GM18519 (cell line): Measurements from ENCODE around the gene TOE1.
"Not testable (repeated sequence)": the region's sequence is repeated elsewhere in the genome, so short reads cannot be mapped to it uniquely, and the experiment has no call there.

Source experiments
- ATAC-seq: cut with Tn5 transposase; IDR thresholded peaks from one replicate; pipeline ENCODE4 v1.9.1; 2021; ENCODE audit warnings: mild to moderate bottlenecking, moderate library complexity; ENCODE audit not compliant: unreplicated experiment, low FRiP score

TOE1 gene

GRCh38 chr1:45353685-45354084 lies 13.7 kb downstream of the TOE1 start:
- ATAC-seq = no peak

DNA sequence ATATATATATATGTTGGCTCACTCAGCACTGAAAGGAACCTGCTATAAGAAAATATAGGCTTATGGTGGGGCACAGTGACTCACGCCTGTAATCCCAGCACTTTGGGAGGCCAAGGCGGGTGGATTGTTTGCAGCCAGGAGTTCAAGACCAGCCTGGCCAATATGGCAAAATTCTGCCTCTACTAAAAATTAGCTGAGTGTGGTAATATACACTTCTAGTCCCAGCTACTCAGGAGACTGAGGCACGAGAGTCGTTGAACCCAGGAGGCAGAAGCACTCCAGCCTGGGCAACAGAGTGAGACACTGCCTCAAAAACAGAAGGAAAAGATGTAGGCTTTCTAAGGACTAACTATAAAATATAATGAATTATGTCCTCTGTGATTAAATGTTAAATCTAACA lies 14.9 kb downstream of the TOE1 start:
- ATAC-seq = no peak

GRCh38 chr1:45355683-45356082 lies 15.7 kb downstream of the TOE1 start:
- ATAC-seq = no peak

DNA sequence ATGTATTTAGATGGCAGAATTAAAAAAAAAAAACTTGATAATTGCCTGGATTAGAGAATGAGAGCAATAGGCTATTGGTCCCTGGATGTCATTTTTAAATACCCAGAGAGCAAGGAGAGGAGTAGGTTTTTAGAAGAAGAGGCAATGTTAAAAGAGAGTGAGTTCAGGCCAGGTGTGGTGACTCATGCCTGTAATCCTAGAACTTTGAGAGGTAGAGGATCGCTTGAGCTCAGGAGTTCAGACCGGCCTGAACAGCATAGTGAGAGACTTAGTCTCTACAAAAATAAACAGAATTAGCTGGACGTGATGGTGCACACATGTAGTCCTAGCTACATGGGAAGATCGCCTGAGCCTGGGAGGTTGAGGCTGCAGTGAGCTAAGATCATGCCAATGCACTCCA lies 16.2 kb downstream of the TOE1 start:
- ATAC-seq = no peak

DNA sequence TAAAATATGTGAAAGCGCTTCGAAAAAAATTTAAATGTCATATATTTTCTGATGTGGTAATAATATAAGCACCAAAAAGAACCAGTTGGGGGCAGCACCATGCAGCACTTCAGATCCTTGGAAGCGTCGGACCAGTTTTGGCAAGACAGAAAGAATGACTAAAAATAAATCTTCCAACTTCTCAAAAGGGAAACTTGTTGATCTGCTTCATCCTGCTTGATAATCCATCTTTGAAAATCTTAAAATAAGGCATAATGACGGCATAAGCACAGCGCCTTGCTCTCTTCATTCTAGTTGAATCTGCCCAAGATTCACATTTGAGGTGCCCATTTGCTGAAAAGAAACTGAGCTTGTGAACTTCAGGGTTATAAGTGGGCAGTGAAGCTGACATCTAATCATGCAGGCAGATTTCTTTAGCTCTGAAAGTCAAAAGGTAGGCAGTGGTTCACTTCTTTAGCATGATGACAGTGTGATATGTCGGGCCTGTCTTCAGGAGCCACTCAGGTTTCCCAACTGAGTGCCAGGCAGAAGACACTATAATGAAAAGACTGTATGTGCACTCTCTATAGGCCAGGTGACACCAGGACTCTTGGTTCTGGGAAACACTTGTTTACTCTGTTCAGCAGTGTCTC lies 20.0 kb downstream of the TOE1 start:
- no peak for ATAC-seq

- not testable (repeated sequence) for ATAC-seq
These were observed 21.0 kb downstream of the TOE1 start for GRCh38 chr1:45360981-45361380.

GRCh38 chr1:45364294-45364693 lies 24.3 kb downstream of the TOE1 start:
- ATAC-seq = no peak

GRCh38 chr1:45365051-45365450 lies 25.1 kb downstream of the TOE1 start:
- no peak for ATAC-seq

- peak; percentile 54 for ATAC-seq
These were observed 30.6 kb downstream of the TOE1 start for GRCh38 chr1:45370575-45370974.

GRCh38 chr1:45373573-45373972 lies 33.6 kb downstream of the TOE1 start:
- no peak for ATAC-seq

DNA sequence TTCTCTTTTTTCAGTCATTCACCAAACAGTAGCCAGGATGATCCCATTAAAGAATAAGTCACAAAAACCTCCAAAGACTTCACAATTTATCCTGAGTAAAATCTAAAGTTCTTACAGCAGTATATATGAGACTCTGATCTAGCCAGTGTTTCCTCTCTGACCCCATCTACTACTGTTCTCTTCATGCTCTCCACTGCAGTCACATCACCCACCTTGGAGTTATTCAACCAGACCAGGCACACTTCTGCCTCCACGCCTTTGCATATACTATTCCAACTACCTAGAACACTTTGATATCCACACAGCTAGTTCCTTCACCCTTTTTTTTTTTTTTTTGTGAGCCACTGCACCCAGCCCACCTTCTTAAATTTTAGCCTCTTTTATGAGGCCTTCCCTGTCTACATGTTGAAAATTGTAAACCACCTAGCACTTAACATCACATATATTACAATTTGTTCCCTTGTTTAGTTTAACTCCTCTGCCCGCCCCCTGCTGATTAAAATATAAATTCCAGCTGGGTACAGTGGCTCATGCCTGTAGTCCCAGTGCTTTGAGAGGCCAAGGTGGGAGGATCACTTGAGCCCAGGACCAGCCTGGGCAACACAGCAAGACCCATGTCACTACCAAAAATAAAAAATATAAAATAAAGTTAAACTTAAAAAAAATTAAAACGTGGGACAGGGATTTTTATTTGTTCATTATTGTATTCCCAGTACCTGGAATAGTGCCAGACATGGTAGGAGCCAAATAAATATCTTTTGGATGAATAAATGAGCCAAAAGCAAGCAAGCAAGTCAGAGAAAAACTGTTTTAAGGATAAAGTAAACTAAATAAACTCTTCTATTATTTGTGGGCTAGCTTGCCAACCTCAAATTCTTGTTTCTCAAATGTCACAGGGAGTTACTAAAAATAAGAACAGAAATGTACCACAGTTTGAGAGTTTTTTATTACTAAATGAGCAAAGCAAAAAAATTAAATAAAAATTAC lies 35.4 kb downstream of the TOE1 start:
- no peak for ATAC-seq

GRCh38 chr1:45378184-45378583 lies 38.2 kb downstream of the TOE1 start:
- ATAC-seq = no peak

GRCh38 chr1:45379524-45379923 lies 39.6 kb downstream of the TOE1 start:
- ATAC-seq = no peak

- no peak for ATAC-seq
These were observed 40.2 kb downstream of the TOE1 start for GRCh38 chr1:45380125-45380524.

DNA sequence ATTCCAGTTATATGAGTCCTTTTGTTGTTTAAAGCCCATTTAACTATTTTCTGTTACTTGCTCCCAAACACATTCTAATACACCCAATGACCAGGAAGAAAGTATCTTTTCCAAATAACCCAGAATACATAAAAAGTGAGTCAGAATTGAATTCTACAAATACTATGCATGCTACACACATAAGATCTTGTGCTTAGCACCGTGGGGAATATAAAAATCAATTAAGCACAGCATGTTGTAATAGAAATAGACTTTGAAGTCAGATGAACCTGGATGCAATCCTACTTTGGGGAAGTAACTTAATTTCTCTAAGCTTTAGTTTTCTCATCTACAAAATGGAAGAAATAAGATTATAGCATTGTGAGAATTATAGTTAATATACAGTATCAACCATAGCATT lies 40.8 kb downstream of the TOE1 start:
- no peak for ATAC-seq

GRCh38 chr1:45381243-45381642 lies 41.3 kb downstream of the TOE1 start:
- no peak for ATAC-seq

GRCh38 chr1:45383191-45383590 lies 43.2 kb downstream of the TOE1 start:
- ATAC-seq = no peak

- ATAC-seq = not testable (repeated sequence)
These were observed 44.2 kb downstream of the TOE1 start for GRCh38 chr1:45384213-45384612.

DNA sequence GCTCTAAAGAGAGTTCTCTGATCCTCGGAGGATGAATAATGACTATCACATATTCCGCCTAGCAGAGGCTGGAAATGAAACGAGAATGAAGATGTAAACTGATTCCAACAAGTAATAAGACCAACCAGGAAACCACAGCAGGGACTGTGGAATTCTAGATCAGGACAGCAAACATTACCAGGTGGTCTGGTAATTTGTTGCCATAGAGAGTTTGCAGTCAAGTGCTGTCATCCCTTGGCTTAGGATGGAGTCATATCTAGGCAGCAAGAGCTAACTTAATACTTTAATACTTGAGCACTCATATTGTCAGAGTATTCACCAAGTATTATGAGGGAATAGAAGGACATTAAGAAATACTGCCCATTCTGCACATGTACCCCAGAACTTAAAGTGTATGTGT lies 45.3 kb downstream of the TOE1 start:
- ATAC-seq = no peak

- no peak for ATAC-seq
These were observed 46.2 kb downstream of the TOE1 start for GRCh38 chr1:45386219-45386618.
